ENCODE data around the gene FOS.
"Not testable (repeated sequence)": the region's sequence is repeated elsewhere in the genome, so short reads cannot be mapped to it uniquely, and the experiment has no call there.

FOS gene

GRCh38 chr14:75278422-75279152, at the start of gene FOS:
Gene FOS (plus strand): TSS chr14:75278828. CDS start chr14:75278983, 155 bp downstream.
- DNase-seq = peak; percentile 88 to 94

GRCh38 chr14:75229661-75230139, 48.9 kb upstream of the FOS start:
- no peak for DNase-seq

- DNase-seq = no peak
Observed at GRCh38 chr14:75230140-75230792, 48.4 kb upstream of the FOS start.

GRCh38 chr14:75231320-75231719, 47.3 kb upstream of the FOS start:
- no peak for DNase-seq

DNA sequence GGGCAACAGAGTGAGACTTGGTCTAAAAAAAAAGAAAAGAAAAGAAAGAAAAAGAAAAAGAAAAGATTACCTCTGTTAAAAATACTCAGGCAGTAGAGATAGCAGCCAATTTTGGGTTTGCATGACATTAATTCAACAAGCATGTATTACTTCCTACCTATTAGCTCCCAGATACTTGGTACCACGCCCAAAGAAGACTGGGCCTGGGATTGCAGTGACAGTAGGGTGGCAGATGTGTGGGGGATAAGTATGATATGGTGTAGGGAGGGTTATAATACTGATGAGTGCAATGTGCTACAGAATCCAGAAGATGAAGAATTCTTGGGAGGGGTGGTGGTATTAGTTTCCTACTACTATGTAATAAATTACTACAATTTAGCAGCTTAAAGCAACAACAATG, 46.4 kb upstream of the FOS start:
- no peak for DNase-seq

DNA sequence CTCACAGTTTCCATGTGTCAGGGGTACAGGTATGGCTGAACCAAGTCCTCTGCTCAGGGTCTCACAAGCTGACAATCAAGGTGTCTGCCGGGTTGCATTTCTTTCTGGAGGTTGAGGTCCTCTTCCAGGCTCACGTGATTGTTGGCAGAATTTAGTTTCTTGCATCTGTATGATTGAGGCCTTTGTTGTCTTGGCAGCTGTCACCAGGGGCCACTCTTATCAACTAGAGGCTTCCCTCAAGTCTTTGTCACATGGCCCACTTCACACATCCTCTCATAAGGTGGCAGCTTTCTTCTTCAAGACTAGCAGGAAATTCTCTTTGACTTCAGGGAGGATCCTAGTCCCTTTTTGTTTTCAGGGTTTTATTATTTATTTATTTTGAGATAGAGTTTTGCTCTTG, 46.0 kb upstream of the FOS start:
- no peak for DNase-seq

GRCh38 chr14:75234173-75235115, 44.2 kb upstream of the FOS start:
- no peak for DNase-seq

GRCh38 chr14:75235198-75235597, 43.4 kb upstream of the FOS start:
- not testable (repeated sequence) for DNase-seq

DNA sequence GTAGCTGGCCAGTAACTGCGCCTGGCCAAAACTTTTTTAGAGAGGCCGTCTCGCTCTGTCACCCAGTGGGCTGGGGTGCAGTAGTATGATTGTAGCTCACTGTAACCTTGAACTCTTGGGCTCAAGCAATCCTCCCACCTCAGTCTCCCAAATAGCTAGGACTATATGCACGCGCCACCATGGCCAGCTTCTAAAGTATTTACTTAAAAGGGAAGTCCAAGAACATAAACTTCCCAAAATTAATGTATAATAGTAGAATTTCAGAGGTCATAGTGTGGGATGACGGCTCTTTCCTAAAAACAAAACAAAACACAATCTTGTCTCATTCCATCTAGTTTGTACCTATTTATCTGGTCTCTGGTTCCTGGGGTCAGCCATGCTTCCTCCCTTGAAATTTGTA, 42.2 kb upstream of the FOS start:
- no peak for DNase-seq

- no peak for DNase-seq
Observed at GRCh38 chr14:75236901-75237419, 41.7 kb upstream of the FOS start.

DNA sequence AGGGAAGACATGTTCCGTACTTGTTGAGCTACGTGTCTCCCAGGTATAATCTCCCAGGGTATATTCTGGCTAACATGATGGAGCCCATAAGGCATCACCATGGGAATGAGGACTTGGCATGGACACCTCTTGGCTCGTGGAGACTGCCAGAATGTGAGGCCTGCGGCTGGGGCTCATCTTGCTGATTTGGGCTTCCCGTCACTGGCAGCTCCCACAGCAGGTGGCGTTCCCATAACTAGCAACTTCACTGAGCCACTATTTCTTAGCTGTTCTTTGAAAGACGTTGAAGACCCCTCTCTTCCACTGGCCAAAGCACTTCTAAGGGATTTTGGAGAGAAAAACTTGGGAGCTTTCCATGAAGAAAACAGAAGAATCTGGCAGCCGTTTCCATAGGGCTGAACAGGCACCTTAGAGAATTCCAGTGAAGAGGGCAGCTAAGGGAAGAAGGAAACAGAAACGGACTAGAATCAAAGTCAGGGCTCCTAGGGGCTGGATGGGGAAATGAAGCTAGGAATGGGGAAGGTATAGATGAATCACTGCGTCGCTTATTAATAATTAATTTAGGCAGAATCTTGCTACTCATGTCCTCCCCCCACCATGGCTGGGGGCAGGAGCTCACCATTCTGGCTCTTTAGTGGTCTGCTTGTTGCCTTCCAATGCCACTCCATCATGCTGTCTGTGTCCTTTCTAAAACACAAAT, 39.7 kb upstream of the FOS start:
- DNase-seq = no peak

- no peak for DNase-seq
Observed at GRCh38 chr14:75240781-75241180, 37.8 kb upstream of the FOS start.

GRCh38 chr14:75242546-75243273, 35.9 kb upstream of the FOS start:
- DNase-seq = no peak

DNA sequence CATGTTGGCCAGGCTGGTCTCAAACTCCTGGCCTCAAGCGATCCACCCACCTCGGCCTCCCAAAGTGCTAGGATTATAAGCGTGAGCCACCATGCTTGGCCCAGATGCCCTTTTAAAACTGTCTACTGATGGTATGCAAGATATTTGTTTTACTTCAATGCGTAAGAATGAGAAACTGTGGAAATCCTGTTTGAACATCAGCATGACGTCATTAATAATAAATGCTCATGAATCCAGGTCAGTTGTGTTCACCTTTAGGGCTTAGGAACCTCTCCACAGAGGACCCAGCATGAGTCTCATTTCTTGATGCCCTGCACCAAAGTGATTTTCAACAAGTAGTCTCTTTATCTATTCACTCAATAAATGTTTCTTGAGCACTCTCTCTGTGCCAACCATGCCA, 34.5 kb upstream of the FOS start:
- no peak for DNase-seq

DNA sequence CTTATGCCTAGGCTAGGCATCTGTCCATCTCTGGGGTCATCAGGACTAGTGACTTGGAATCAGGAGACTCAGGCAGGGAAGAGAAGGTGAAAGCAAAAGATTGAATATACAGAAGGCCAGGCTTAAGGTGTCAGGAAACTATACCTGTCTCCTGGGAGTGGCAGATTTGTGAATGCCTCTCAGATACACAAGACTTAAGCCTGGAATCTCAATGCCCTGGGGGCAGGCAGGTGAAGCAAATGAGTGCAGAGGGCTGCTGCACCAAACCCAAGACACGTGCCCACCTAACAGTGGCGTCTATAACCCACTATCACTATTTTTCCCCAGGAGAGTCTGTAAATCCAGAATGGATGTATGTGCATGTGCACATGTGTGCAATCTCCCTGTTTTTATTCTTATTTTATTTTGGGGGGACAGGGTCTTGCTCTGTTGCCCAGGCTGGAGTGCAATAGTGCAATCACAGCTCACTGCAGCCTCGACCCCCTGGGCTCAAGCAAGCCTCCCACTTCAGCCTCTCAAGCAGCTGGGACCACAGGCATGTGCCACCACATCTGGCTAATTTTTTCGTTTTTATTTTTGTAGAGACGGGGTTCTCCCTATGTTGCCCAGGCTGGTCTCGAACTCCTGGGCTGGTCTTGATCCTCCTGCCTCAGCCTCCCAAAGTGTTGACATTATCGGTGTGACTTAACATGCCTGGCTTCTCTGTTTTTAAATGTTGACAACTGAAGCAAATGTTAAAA, 31.9 kb upstream of the FOS start:
- no peak for DNase-seq

DNA sequence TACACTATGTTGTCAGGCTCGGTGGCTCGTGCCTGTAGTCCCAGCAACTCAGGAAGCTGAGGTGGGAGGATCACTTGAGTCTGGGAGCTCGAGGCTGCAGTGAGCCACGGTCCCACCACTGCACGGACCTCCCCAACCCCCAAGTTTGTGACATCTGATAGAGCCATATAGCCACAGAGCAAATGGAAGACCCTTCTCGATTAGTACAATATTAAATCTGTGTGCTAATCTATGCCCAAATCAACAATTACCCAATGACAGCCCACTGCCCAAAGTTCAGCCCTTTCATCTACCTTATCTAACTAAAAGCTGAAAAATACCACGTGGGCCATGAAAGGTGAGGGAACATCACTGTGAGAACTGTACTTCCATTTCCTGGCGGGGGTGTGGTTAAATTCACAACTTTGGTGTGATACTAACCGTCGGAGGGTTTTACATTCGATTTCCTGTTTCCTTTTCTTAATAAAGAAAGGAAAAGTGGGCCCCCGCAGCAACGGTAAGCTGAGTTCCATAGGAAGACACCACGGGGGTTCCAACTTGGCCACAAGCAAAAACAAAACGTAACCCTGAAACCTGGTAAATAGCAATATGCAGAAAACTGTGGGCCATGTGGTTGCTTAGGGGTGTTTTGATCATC, 31.2 kb upstream of the FOS start:
- DNase-seq = no peak

DNA sequence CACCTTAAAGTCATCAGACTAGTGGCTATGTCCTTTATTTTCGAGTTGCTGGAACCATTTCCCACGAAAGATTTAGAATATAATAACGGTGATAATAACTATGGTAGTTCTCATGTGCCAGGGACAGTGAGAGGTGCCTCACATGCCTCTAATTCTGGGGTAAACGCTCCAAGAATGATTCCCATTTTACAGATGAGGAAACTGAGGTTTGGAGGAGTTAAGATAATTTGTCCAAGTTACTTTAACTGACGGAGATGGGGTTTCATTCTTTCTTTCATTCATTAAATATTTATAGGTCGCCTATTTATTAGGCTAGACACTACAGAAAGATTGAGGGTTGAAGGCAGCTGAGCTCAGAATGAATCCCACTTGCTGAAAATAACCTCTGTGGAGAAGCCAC, 30.7 kb upstream of the FOS start:
- no peak for DNase-seq

DNA sequence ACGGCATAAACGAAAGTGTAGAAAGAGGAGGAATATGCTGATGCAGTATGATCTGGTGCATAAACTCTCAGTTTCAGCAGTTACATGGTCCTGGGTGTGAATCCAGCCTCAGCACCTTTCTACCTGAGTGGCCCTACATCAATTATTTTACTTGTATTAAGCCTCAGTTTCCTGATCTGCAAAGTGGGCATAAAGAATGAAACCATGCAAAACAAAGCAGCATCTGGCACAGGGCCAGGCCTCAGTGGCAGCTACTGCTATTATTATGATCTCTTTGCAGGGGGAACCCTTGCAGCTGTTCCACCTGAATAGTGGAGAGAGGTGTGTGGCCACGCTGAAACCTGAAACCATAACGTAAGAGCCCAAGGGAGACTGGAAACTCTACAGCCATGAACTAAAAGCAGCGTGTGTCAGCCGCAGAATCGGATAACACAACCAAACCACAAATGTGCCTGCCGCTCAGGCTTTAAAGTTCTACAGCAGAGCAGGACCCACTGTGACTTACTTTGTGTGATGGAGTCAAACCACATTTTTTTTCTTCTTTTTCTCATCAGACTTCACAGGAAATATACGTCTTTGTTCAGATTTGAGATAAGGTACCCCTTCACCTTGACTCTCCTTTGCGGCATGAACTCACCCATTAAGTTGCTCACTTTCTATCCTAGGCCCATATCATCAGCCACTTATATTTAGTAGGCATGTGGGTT, 29.2 kb upstream of the FOS start:
- peak; percentile 59 to 82 for DNase-seq

DNA sequence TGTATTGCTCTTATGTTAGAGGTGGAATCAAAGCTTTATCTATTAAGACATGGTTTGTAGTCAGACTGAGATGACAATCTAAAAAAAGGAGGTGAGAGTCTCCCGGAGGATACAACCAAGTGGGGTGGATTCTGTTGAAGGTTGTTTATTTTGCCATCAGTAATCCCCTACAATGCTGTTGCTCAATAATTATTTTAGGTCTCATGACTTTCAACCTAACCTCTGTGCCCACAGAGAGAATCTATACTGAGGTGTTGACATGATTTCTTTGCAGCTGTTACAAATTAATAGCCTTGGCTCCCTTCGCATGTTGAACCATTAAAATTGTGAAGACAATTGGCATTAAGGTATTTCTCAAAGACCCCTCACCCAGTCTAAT, 28.7 kb upstream of the FOS start:
- no peak for DNase-seq

GRCh38 chr14:75250800-75251199, 27.8 kb upstream of the FOS start:
- DNase-seq = no peak

Measured in NCI-H187 (cell line).